Gastrocnemius medialis (tissue), 4 donors: ENCODE results near the gene RIC8A. TPM values are rescaled to one million over a fixed set of nuclear protein-coding genes. Genes with fewer than 3 reads are reported as not detected.
A peak's percentile ranks its signal among the peaks of the same experiment; 100 is the strongest.

ENCODE experiments used
- ATAC-seq, 2 donors: fragments of 150-250 bp; one replicate each; pipeline ENCODE4 v1.9.1; 2016
- DNase-seq, 2 donors: peaks; one replicate each; pipeline ENCODE4 v3.0.0-alpha.2; 2019
- H3K27ac ChIP-seq, 4 donors: fragments of 200-600 bp; sonication (generic); 1 replicate in 1 of 4; 2 replicates in 3 of 4; pipeline ENCODE4 v1.5.1; 2016 to 2018; ENCODE audit warnings: mild to moderate bottlenecking in 2 of 4, moderate library complexity in 1 of 4
- H3K27me3 ChIP-seq, 3 donors: fragments of 200-600 bp; sonication (generic) in 2 of 3; 1 replicate in 1 of 3; 2 replicates in 2 of 3; pipeline versions ENCODE4 v1.5.1 to v1.6.0; 2016 to 2019; ENCODE audit warnings: mild to moderate bottlenecking in 1 of 3, moderate library complexity in 1 of 3
- H3K36me3 ChIP-seq, 2 donors: fragments of 200-600 bp; sonication (generic) in 1 of 2; one replicate each; pipeline ENCODE4 v1.5.1; 2017 to 2018
- H3K4me1 ChIP-seq, 2 donors: fragments of 200-600 bp; sonication (generic) in 1 of 2; one replicate each; pipeline ENCODE4 v1.5.1; 2016 to 2017; ENCODE audit warnings: mild to moderate bottlenecking in 2 of 2
- H3K4me3 ChIP-seq, 4 donors: fragments of 200-600 bp; sonication (generic) in 3 of 4; 1 replicate in 1 of 4; 2 replicates in 3 of 4; pipeline ENCODE4 v1.5.1; 2016 to 2019; ENCODE audit warnings: mild to moderate bottlenecking in 2 of 4
- H3K9me3 ChIP-seq, 3 donors: fragments of 200-600 bp; sonication (generic) in 2 of 3; 1 replicate in 1 of 3; 2 replicates in 2 of 3; pipeline ENCODE4 v1.5.1; 2016 to 2019
- CTCF ChIP-seq, 5 experiments: fragments of 450-650 bp in 3 of 5; fragments of 200-600 bp in 2 of 5; sonication (generic) in 2 of 5; IDR thresholded peaks in 4 of 5; conservative IDR thresholded peaks in 1 of 5; 1 replicate in 4 of 5; 2 replicates in 1 of 5; pipeline ENCODE4 v1.5.1; 2016 to 2019; ENCODE audit warnings: antibody characterized with exemption in 5 of 5, mild to moderate bottlenecking in 3 of 5, moderate library complexity in 3 of 5
- POLR2A ChIP-seq, 2 donors: fragments of 450-650 bp; IDR thresholded peaks; one replicate each; pipeline ENCODE4 v1.6.1; 2017; ENCODE audit warnings: antibody characterized with exemption in 2 of 2, mild to moderate bottlenecking in 2 of 2, moderate library complexity in 2 of 2
- in situ Hi-C, 4 donors: fragments of 200-750 bp; cut with MboI; loops; one replicate each; pipeline versions ENCODE4 v1.15.0 to v1.8.0; 2017; ENCODE audit warnings: low sequenced_read_pairs in 4 of 4
- intact Hi-C: fragments of 100-400 bp; cut with DNase I; formaldehyde crosslinking; loops from one replicate; pipeline ENCODE4 v1.15.1; 2023; ENCODE audit warnings: low total_unique reads
- total RNA-seq, 4 donors: library from RNA; depleted of rRNA; stranded (reverse); fragments of >200 nt; gene quantifications; one replicate each; pipeline versions ENCODE4 v1.1.0 to v1.2.3, GENCODE V29; 2016

The RIC8A gene
- total RNA-seq, 4 donors from 2014 or later: 35.6 to 68.5 (median 47.8) TPM

GRCh38 chr11:235180-235579, 27.7 kb downstream of the RIC8A start:
- DNase-seq: no peak
- intact Hi-C loops: loop anchor here (5.0 kb wide), 1 partner anchor 52 kb away; the partner anchor contains the start of gene PGGHG
- H3K9me3 ChIP-seq: no peaks in the 10 kb centered on the region
- H3K27me3 ChIP-seq: no peaks in the 10 kb centered on the region
- in situ Hi-C loops: no loop called here
- peaks cover 0 to 5% of the 10 kb centered on the region in 2 donors for H3K36me3 ChIP-seq
- H3K4me1 ChIP-seq: peaks cover 32% of the 10 kb centered on the region in 2 donors
- no peak for TF ChIP-seq POLR2A (IDR thresholded peaks at IDR 0.05)
- TF ChIP-seq CTCF (IDR thresholded peaks at IDR 0.05 in 4 of 5, conservative IDR thresholded peaks at IDR 0.05 in 1 of 5): no peak
- peak overlapping the region in 3 of 4 donors; percentile 97 for H3K27ac ChIP-seq
- ATAC-seq: no peak
- H3K4me3 ChIP-seq: peak overlapping the region; percentile 88 to 100 (median 90)

GRCh38 chr11:235609-235996, 28.1 kb downstream of the RIC8A start:
- ATAC-seq: peak; percentile 22 to 25
- DNase-seq: no peak
- H3K4me1 ChIP-seq: peaks cover 32% of the 10 kb centered on the region in 2 donors
- TF ChIP-seq CTCF (IDR thresholded peaks at IDR 0.05 in 4 of 5, conservative IDR thresholded peaks at IDR 0.05 in 1 of 5) (no peak), POLR2A (IDR thresholded peaks at IDR 0.05) (no peak)
- peak overlapping the region; percentile 88 to 100 (median 90) for H3K4me3 ChIP-seq
- intact Hi-C loops: loop anchor here (5.0 kb wide), 1 partner anchor 52 kb away; the partner anchor contains the start of gene PGGHG
- peak overlapping the region; percentile 97 to 99 (median 97) for H3K27ac ChIP-seq
- no peaks in the 10 kb centered on the region for H3K27me3 ChIP-seq
- in situ Hi-C loops: no loop called here
- no peaks in the 10 kb centered on the region for H3K9me3 ChIP-seq
- H3K36me3 ChIP-seq: peaks cover 0 to 10% of the 10 kb centered on the region in 2 donors

GRCh38 chr11:235997-236773, 28.7 kb downstream of the RIC8A start, which contains the start of gene SIRT3:
SIRT3 (minus strand) TSS chr11:236342; CDS start chr11:236328, 14 bp downstream.
- peak within 1 kb of the TSS; percentile 88 to 100 (median 98) for H3K4me3 ChIP-seq

More at GRCh38 chr11:235997-236773, 28.7 kb downstream of the RIC8A start, which contains the start of gene SIRT3:
- Histone ChIP-seq H3K36me3 (peaks cover 0 to 15% of the 10 kb centered on the region in 2 donors), H3K27ac (peak within 1 kb of the TSS; percentile 97 to 99 (median 97)), H3K27me3 (no peaks in the 10 kb centered on the region), H3K9me3 (no peaks in the 10 kb centered on the region), H3K4me1 (peaks cover 33 to 34% of the 10 kb centered on the region in 2 donors)
- peak; percentile 93 to 95 for ATAC-seq
- peak; percentile 77 to 84 for DNase-seq
- peak in 1 of 2 donors; percentile 67 for TF ChIP-seq POLR2A (IDR thresholded peaks at IDR 0.05)
- TF ChIP-seq CTCF (IDR thresholded peaks at IDR 0.05 in 4 of 5, conservative IDR thresholded peaks at IDR 0.05 in 1 of 5): peak; percentile 15 to 44 (median 39)
- intact Hi-C loops: loop anchor here (1.0 to 5.0 kb wide), 5 partner anchors 28 to 282 kb away; partner anchors contain the start of genes PGGHG and RNH1
- in situ Hi-C loops: no loop called here
